ENCODE results near the gene C6orf15. TPM values are rescaled to one million over a fixed set of nuclear protein-coding genes. Genes with fewer than 3 reads are reported as not detected.
"Not testable (repeated sequence)": the region's sequence is repeated elsewhere in the genome, so short reads cannot be mapped to it uniquely, and the experiment has no call there.

The C6orf15 gene
- total RNA-seq, 1 experiment from 2014 or later: not detected

DNA sequence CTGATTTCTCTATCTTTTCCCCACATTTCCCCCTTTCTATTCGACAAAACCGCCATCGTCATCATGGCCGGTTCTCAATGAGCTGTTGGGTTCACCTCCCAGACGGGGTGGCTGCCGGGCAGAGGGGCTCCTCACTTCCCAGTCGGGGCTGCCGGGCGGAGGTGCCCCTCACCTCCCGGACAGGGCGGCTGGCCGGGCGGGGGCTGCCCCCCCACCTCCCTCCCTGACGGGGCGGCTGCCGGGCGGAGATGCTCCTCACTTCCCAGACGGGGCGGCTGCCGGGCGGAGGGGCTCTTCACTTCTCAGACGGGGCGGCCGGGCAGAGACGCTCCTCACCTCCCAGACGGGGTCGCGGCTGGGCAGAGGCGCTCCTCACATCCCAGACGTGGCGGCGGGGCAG lies 45.3 kb downstream of the C6orf15 start:
- CTCF ChIA-PET; H3K27ac ChIP-seq (ENCODE audit: low read length); DNase-seq; H3K27me3 ChIP-seq (ENCODE audit: low read length); H3K79me2 ChIP-seq (ENCODE audit: low read length); H3F3A ChIP-seq (ENCODE audit: low read length, unreplicated experiment); H3K9ac ChIP-seq (ENCODE audit: low read length); H3K4me2 ChIP-seq (ENCODE audit: low read length); BruUV-seq (replicated peaks); H2AFZ ChIP-seq (ENCODE audit: low read length); H3K4me1 ChIP-seq (ENCODE audit: insufficient read depth, low read length); H3K9me2 ChIP-seq (replicated peaks; ENCODE audit: low read length); H3K4me3 ChIP-seq (ENCODE audit: low read length); ATAC-seq; H4K20me1 ChIP-seq (ENCODE audit: low read length); POLR2A ChIA-PET (ENCODE audit: unreplicated experiment); H3K9me3 ChIP-seq (ENCODE audit: low read length); intact Hi-C loops (cut with micrococcal nuclease); H3K36me3 ChIP-seq (ENCODE audit: low read depth, low read length): not testable (repeated sequence)

DNA sequence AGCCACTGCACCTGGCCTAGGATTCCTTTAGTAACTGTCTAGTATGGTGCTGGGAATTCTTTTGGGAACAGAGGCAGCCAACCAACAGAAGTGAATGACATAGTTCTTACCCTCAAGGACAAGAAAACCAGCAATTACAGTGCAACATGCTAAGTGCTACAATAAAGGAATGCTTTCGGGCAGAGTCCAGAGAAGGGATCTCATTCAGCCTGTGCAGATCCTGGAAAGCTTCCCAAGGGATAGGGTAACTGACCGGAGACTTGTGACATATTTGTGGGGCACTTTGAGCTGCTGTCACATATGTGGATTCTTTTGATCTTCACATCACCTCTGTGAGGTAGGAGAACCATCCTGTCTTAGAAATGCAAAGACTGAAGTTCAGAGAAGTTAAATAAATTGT lies 46.8 kb downstream of the C6orf15 start:
- ChIA-PET POLR2A (ENCODE audit: unreplicated experiment) (no interaction called here), CTCF (no interaction called here)
- no peak overlapping the region for H3K4me2 ChIP-seq (ENCODE audit: low read length)
- no peak overlapping the region for H3K4me3 ChIP-seq (ENCODE audit: low read length)
- H3F3A ChIP-seq (ENCODE audit: low read length, unreplicated experiment): no peaks in the 10 kb centered on the region
- H3K27ac ChIP-seq (ENCODE audit: low read length): no peak overlapping the region
- no peaks in the 10 kb centered on the region for H3K9me3 ChIP-seq (ENCODE audit: low read length)
- H3K9ac ChIP-seq (ENCODE audit: low read length): no peak overlapping the region
- no peaks in the 10 kb centered on the region for H3K9me2 ChIP-seq (replicated peaks; ENCODE audit: low read length)
- ATAC-seq (no peak), DNase-seq (no peak)
- intact Hi-C loops (cut with micrococcal nuclease): no loop called here
- TF ChIP-seq, protein P1, sequence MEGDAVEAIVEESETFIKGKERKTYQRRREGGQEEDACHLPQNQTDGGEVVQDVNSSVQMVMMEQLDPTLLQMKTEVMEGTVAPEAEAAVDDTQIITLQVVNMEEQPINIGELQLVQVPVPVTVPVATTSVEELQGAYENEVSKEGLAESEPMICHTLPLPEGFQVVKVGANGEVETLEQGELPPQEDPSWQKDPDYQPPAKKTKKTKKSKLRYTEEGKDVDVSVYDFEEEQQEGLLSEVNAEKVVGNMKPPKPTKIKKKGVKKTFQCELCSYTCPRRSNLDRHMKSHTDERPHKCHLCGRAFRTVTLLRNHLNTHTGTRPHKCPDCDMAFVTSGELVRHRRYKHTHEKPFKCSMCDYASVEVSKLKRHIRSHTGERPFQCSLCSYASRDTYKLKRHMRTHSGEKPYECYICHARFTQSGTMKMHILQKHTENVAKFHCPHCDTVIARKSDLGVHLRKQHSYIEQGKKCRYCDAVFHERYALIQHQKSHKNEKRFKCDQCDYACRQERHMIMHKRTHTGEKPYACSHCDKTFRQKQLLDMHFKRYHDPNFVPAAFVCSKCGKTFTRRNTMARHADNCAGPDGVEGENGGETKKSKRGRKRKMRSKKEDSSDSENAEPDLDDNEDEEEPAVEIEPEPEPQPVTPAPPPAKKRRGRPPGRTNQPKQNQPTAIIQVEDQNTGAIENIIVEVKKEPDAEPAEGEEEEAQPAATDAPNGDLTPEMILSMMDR (conservative IDR thresholded peaks at IDR 0.05; ENCODE audit: low read depth, low read length): no peak
- TF ChIP-seq EZH2phosphoT487 (IDR thresholded peaks at IDR 0.05; ENCODE audit: borderline replicate concordance, low read length): no peak
- no peak for TF ChIP-seq EZH2 (IDR thresholded peaks at IDR 0.05; ENCODE audit: low read length, unreplicated experiment)
- no TSS peak for BruUV-seq (replicated peaks)
- no peaks in the 10 kb centered on the region for H4K20me1 ChIP-seq (ENCODE audit: low read length)
- no peak overlapping the region for H2AFZ ChIP-seq (ENCODE audit: low read length)
- no peaks in the 10 kb centered on the region for H3K36me3 ChIP-seq (ENCODE audit: low read depth, low read length)
- H3K79me2 ChIP-seq (ENCODE audit: low read length): no peaks in the 10 kb centered on the region
- peaks cover under 1% of the 10 kb centered on the region for H3K4me1 ChIP-seq (ENCODE audit: insufficient read depth, low read length)
- no peaks in the 10 kb centered on the region for H3K27me3 ChIP-seq (ENCODE audit: low read length)

DNA sequence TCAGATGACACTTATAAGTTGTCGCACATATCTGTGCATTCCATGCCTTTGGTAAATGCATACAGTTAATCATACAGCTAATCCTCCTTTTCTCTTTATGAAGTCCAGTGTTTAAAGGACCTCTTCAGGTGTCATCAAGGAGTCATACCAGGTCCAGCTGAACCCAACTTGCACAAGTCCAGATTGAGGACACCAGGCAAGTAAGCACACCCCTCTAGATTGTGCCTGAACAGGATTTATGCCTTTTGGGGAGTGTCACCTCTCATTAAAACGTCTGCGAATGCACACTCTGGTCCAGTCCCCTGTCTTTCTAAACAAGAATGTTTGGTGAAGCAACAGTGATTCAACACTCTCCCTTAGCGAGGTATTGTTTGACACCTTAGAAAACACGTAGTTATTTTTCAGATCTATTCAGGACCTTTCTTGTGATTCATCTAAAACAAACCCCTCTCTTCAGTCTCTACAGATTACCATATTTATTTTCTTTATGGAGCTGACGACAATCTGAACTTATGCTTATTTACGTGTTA lies 48.4 kb downstream of the C6orf15 start:
- no peaks in the 10 kb centered on the region for H3K9me3 ChIP-seq (ENCODE audit: low read length)
- POLR2A ChIA-PET (ENCODE audit: unreplicated experiment): no interaction called here
- no peaks in the 10 kb centered on the region for H3K27me3 ChIP-seq (ENCODE audit: low read length)
- intact Hi-C loops (cut with micrococcal nuclease): no loop called here
- no peak overlapping the region for H2AFZ ChIP-seq (ENCODE audit: low read length)
- no peak for ATAC-seq
- H4K20me1 ChIP-seq (ENCODE audit: low read length): no peaks in the 10 kb centered on the region
- no peaks in the 10 kb centered on the region for H3F3A ChIP-seq (ENCODE audit: low read length, unreplicated experiment)
- no peaks in the 10 kb centered on the region for H3K79me2 ChIP-seq (ENCODE audit: low read length)
- no peaks in the 10 kb centered on the region for H3K9me2 ChIP-seq (replicated peaks; ENCODE audit: low read length)
- H3K9ac ChIP-seq (ENCODE audit: low read length): no peak overlapping the region
- no peak overlapping the region for H3K4me3 ChIP-seq (ENCODE audit: low read length)
- CTCF ChIA-PET: no interaction called here
- no peak overlapping the region for H3K4me2 ChIP-seq (ENCODE audit: low read length)
- H3K27ac ChIP-seq (ENCODE audit: low read length): no peak overlapping the region
- BruUV-seq (replicated peaks): no TSS peak
- DNase-seq: no peak
- no peaks in the 10 kb centered on the region for H3K36me3 ChIP-seq (ENCODE audit: low read depth, low read length)
- TF ChIP-seq, protein P1 (conservative IDR thresholded peaks at IDR 0.05; ENCODE audit: low read depth, low read length): no peak
- TF ChIP-seq EZH2phosphoT487 (IDR thresholded peaks at IDR 0.05; ENCODE audit: borderline replicate concordance, low read length) (no peak), EZH2 (IDR thresholded peaks at IDR 0.05; ENCODE audit: low read length, unreplicated experiment) (no peak)
- peaks cover 16% of the 10 kb centered on the region for H3K4me1 ChIP-seq (ENCODE audit: insufficient read depth, low read length)

Other genes with a start within 250 kb of the C6orf15 start
- gene DDR1, start 228.1 kb downstream of the C6orf15 start, total RNA-seq (2014; rRNA removed): 108 and 144 TPM in 2 replicates
- gene GTF2H4, start 204.4 kb downstream of the C6orf15 start, total RNA-seq (2014; rRNA removed): 21.7 and 28.7 TPM in 2 replicates
- gene VARS2, start 198.3 kb downstream of the C6orf15 start, total RNA-seq (2014; rRNA removed): 66.5 and 87.8 TPM in 2 replicates
- gene SFTA2, start 180.4 kb downstream of the C6orf15 start, total RNA-seq (2014; rRNA removed): not detected in 2 replicates
- 0.04 TPM in 1 of 2 replicates, not detected in the other for gene MUCL3, start 171.6 kb downstream of the C6orf15 start, total RNA-seq (2014; rRNA removed)
- gene MUC21, start 128.9 kb downstream of the C6orf15 start, total RNA-seq (2014; rRNA removed): not detected in 2 replicates
- gene MUC22, start 102.1 kb downstream of the C6orf15 start, total RNA-seq (2014; rRNA removed): 0.06 TPM in 1 of 2 replicates, not detected in the other
- 2.0 and 5.5 TPM in 2 replicates for gene PSORS1C1, start 2.2 kb upstream of the C6orf15 start, total RNA-seq (2014; rRNA removed)
- 0.55 and 0.81 TPM in 2 replicates for gene CDSN, start 7.9 kb upstream of the C6orf15 start, total RNA-seq (2014; rRNA removed)
- gene PSORS1C2, start 26.5 kb upstream of the C6orf15 start, total RNA-seq (2014; rRNA removed): not detected in 2 replicates
- gene CCHCR1, start 45.2 kb upstream of the C6orf15 start, total RNA-seq (2014; rRNA removed): 31.3 and 40.0 TPM in 2 replicates
- 79.0 and 88.6 TPM in 2 replicates for gene TCF19, start 46.0 kb upstream of the C6orf15 start, total RNA-seq (2014; rRNA removed)
- not detected in 2 replicates for gene POU5F1, start 58.1 kb upstream of the C6orf15 start, total RNA-seq (2014; rRNA removed)
- 219 and 252 TPM in 2 replicates for gene HLA-C, start 159.5 kb upstream of the C6orf15 start, total RNA-seq (2014; rRNA removed)
- 55.4 and 168 TPM in 2 replicates for gene HLA-B, start 244.6 kb upstream of the C6orf15 start, total RNA-seq (2014; rRNA removed)

Measured in PC-3 (cell line).